Endothelial cell of umbilical vein (primary cell): ENCODE results near the gene SERPINA12. TPM values are rescaled to one million over a fixed set of nuclear protein-coding genes. Genes with fewer than 3 reads are reported as not detected.

Source experiments
- BruUV-seq: library from RNA; stranded (reverse); fragments of 400-500 nt; replicated peaks from 2 replicates; lab custom pipeline; 2021; lab: Mats Ljungman, UMichigan
- CTCF ChIA-PET: fragments of 300-600, 350-600 bp; sonication (Branson Sonifier 250); formaldehyde crosslinking; loops from one replicate; lab custom pipeline; 2021; ENCODE audit warnings: antibody characterized with exemption, inconsistent platforms; lab: Charles Lee
- POLR2A ChIA-PET: fragments of 300-600, 350-600 bp; sonication (Branson Sonifier 250); formaldehyde crosslinking; loops from one replicate; lab custom pipeline; 2021; ENCODE audit warnings: antibody characterized with exemption, inconsistent platforms; lab: Charles Lee
- DNase-seq: peaks from one replicate; pipeline ENCODE4 v3.0.0-alpha.2; 2011; ENCODE audit warnings: low read depth, low spot score
- FAIRE-seq: peaks from 2 replicates; lab custom pipeline; 2011; peaks lifted over from hg19 to GRCh38; lab: Jason Lieb, UNC
- H2AFZ ChIP-seq: 2 replicates; pipeline ENCODE4 v1.6.0; 2012; ENCODE audit warnings: low read depth, low read length, control low read depth, inconsistent platforms
- H3K27ac ChIP-seq: 2 replicates; pipeline ENCODE4 v1.5.1; 2011; ENCODE audit warnings: low read depth, mild to moderate bottlenecking, control low read depth, low read length, moderate library complexity; ENCODE audit not compliant: insufficient read depth
- H3K27me3 ChIP-seq, 2 experiments: 2 replicates each; pipeline versions ENCODE4 v1.6.0 to v1.6.1; 2011; ENCODE audit warnings: low read length in 2 of 2, mixed read lengths in 1 of 2; ENCODE audit not compliant: control insufficient read depth in 2 of 2, insufficient read depth in 2 of 2
- H3K36me3 ChIP-seq, 2 experiments: 2 replicates in 1 of 2; 3 replicates in 1 of 2; pipeline ENCODE4 v1.5.1; 2011; ENCODE audit warnings: low read length in 2 of 2, mild to moderate bottlenecking in 1 of 2, moderate library complexity in 1 of 2; ENCODE audit not compliant: control insufficient read depth in 2 of 2, insufficient read depth in 2 of 2; ENCODE audit errors: extremely low read depth in 1 of 2
- H3K4me1 ChIP-seq: 3 replicates; pipeline ENCODE4 v1.5.1; 2011; ENCODE audit warnings: mild to moderate bottlenecking, low read length; ENCODE audit not compliant: control insufficient read depth, insufficient read depth; ENCODE audit errors: extremely low read depth
- H3K4me2 ChIP-seq: 2 replicates; pipeline ENCODE4 v1.6.1; 2011; ENCODE audit warnings: low read length, control low read depth, mixed read lengths; ENCODE audit not compliant: insufficient read depth
- H3K4me3 ChIP-seq, 3 experiments: fragments of 200-600 bp in 1 of 3; sonication (generic), shearing (Covaris generic) in 1 of 3; replicated peaks in 1 of 3; 2 replicates each; pipeline ENCODE4 v1.5.1; 2011 to 2016; ENCODE audit warnings: control low read depth in 3 of 3, low read length in 3 of 3, mild to moderate bottlenecking in 2 of 3, inconsistent platforms in 1 of 3, low read depth in 1 of 3, moderate library complexity in 1 of 3; ENCODE audit not compliant: insufficient read depth in 1 of 3
- H3K79me2 ChIP-seq: 2 replicates; pipeline ENCODE4 v1.6.0; 2012; ENCODE audit warnings: low read length, inconsistent platforms; ENCODE audit not compliant: control insufficient read depth, insufficient read depth
- H3K9ac ChIP-seq: replicated peaks from 2 replicates; pipeline ENCODE3; 2011; ENCODE audit warnings: low read length, control low read depth; ENCODE audit not compliant: insufficient read depth; ENCODE audit errors: extremely low read depth
- H3K9me1 ChIP-seq: replicated peaks from 3 replicates; pipeline ENCODE4 v1.6.0; 2011; ENCODE audit warnings: mild to moderate bottlenecking, low read length; ENCODE audit not compliant: control insufficient read depth, insufficient read depth; ENCODE audit errors: extremely low read depth
- H3K9me3 ChIP-seq: replicated peaks from 2 replicates; pipeline ENCODE4 v1.5.1; 2012; ENCODE audit warnings: low read length, inconsistent platforms; ENCODE audit not compliant: control insufficient read depth, insufficient read depth
- H4K20me1 ChIP-seq: replicated peaks from 2 replicates; pipeline ENCODE3; 2011; ENCODE audit warnings: mild to moderate bottlenecking, low read length; ENCODE audit not compliant: control insufficient read depth, insufficient read depth; ENCODE audit errors: extremely low read depth
- EZH2 ChIP-seq: IDR thresholded peaks from 2 replicates; pipeline ENCODE4 v1.6.1; 2012; ENCODE audit warnings: borderline replicate concordance, low read depth, mild to moderate bottlenecking, moderate library complexity, low read length, inconsistent platforms; ENCODE audit not compliant: severe bottlenecking
- FOS ChIP-seq: IDR thresholded peaks from 2 replicates; pipeline ENCODE4 v1.6.1; 2011; ENCODE audit warnings: mild to moderate bottlenecking, low read length, moderate library complexity, borderline replicate concordance; ENCODE audit not compliant: insufficient read depth
- GATA2 ChIP-seq: IDR thresholded peaks from 2 replicates; pipeline ENCODE4 v1.7.0; 2011; ENCODE audit warnings: low read depth, mild to moderate bottlenecking, moderate library complexity, mixed read lengths, low read length; ENCODE audit not compliant: insufficient read length, insufficient read depth
- JUN ChIP-seq: IDR thresholded peaks from 2 replicates; pipeline ENCODE4 v1.6.1; 2011; ENCODE audit warnings: borderline replicate concordance, low read depth; ENCODE audit not compliant: insufficient read length, insufficient read depth
- MAX ChIP-seq: IDR thresholded peaks from 2 replicates; pipeline ENCODE4 v1.6.1; 2011; ENCODE audit not compliant: insufficient read depth, insufficient read length
- MYC ChIP-seq: IDR thresholded peaks from one replicate; pipeline ENCODE4 v1.6.1; 2011; ENCODE audit warnings: mild to moderate bottlenecking, low read depth, low read length
- POLR2A ChIP-seq: IDR thresholded peaks from 2 replicates; pipeline ENCODE4 v1.6.1; 2012; ENCODE audit warnings: low read depth, mild to moderate bottlenecking, control low read depth, low read length
- POLR2AphosphoS5 ChIP-seq: IDR thresholded peaks from 2 replicates; pipeline ENCODE4 v1.6.1; 2012; ENCODE audit warnings: low read depth, mild to moderate bottlenecking, control low read depth, low read length, moderate library complexity; ENCODE audit not compliant: insufficient read depth
- dilution Hi-C: fragments of 300-500 bp; cut with MboI; formaldehyde crosslinking; loops from one replicate; pipeline ENCODE4 v1.15.0; 2019; ENCODE audit warnings: low sequenced_read_pairs; ENCODE audit not compliant: extremely low pct_ligation_motif_present
- intact Hi-C: fragments of 100-400 bp; cut with micrococcal nuclease; formaldehyde crosslinking; loops from one replicate; pipeline ENCODE4 v1.10.0; 2022
- polyA plus RNA-seq, 4 experiments: library from polyadenylated mRNA; depleted of rRNA in 3 of 4; stranded (reverse) in 3 of 4; unstranded in 1 of 4; fragments of >200 nt; gene quantifications; 2 replicates each; pipeline versions ENCODE4 v1.2.1 to v1.2.3, GENCODE V29; 2011 to 2012; ENCODE audit warnings: missing spikeins in 1 of 4
- total RNA-seq: library from RNA; stranded (reverse); gene quantifications from 2 replicates; pipeline ENCODE4 v1.2.3, GENCODE V29; 2021
- TF ChIP-seq, protein P1 (sequence below), 2 donors: IDR thresholded peaks; 1 replicate in 1 of 2; 2 replicates in 1 of 2; pipeline ENCODE4 v1.5.1; 2011; ENCODE audit warnings: low read length in 2 of 2, mild to moderate bottlenecking in 2 of 2, moderate library complexity in 2 of 2, control low read depth in 1 of 2, inconsistent platforms in 1 of 2, low read depth in 1 of 2; ENCODE audit not compliant: insufficient read depth in 1 of 2; ENCODE audit errors: extremely low read depth in 1 of 2

The SERPINA12 gene
- total and polyA plus RNA-seq, 2 donors (not counting 3 experiments of a cell fraction or from before 2014, with no cell fraction given): not detected

GRCh38 chr14:94439453-94440057, 69.7 kb downstream of the SERPINA12 start:
- H3K79me2 ChIP-seq: no peaks in the 10 kb centered on the region
- no peaks in the 10 kb centered on the region for H4K20me1 ChIP-seq
- FAIRE-seq (no peak), DNase-seq (no peak)
- H3K9me3 ChIP-seq: no peaks in the 10 kb centered on the region
- no TSS peak for BruUV-seq
- no peak overlapping the region for H3K4me2 ChIP-seq
- no peaks in the 10 kb centered on the region for H3K9me1 ChIP-seq
- intact Hi-C loops: no loop called here
- no peak overlapping the region for H3K4me3 ChIP-seq
- CTCF ChIA-PET: interaction anchor here (1.1 kb wide), 1 partner anchor 99 kb away, joined by 3 read pairs; no protein-coding TSS in a partner anchor
- no peaks in the 10 kb centered on the region for H3K4me1 ChIP-seq
- H3K9ac ChIP-seq: no peak overlapping the region
- H3K36me3 ChIP-seq: no peaks in the 10 kb centered on the region
- dilution Hi-C loops: no loop called here
- POLR2A ChIA-PET: no interaction called here
- no peak overlapping the region for H3K27ac ChIP-seq
- no peak overlapping the region for H2AFZ ChIP-seq
- H3K27me3 ChIP-seq: no peaks in the 10 kb centered on the region
- TF ChIP-seq JUN (no peak), POLR2AphosphoS5 (no peak), MYC (no peak), MAX (no peak), GATA2 (no peak), EZH2 (no peak), POLR2A (no peak), FOS (no peak)
- TF ChIP-seq, protein P1, sequence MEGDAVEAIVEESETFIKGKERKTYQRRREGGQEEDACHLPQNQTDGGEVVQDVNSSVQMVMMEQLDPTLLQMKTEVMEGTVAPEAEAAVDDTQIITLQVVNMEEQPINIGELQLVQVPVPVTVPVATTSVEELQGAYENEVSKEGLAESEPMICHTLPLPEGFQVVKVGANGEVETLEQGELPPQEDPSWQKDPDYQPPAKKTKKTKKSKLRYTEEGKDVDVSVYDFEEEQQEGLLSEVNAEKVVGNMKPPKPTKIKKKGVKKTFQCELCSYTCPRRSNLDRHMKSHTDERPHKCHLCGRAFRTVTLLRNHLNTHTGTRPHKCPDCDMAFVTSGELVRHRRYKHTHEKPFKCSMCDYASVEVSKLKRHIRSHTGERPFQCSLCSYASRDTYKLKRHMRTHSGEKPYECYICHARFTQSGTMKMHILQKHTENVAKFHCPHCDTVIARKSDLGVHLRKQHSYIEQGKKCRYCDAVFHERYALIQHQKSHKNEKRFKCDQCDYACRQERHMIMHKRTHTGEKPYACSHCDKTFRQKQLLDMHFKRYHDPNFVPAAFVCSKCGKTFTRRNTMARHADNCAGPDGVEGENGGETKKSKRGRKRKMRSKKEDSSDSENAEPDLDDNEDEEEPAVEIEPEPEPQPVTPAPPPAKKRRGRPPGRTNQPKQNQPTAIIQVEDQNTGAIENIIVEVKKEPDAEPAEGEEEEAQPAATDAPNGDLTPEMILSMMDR (IDR thresholded peaks at IDR 0.05; ENCODE audit: extremely low read depth in 1 of 2, insufficient read depth in 1 of 2, low read depth in 1 of 2, low read length in 2 of 2): no peak

Other genes starting within 250 kb of the SERPINA12 start
- gene SERPINA10, start 216.2 kb downstream of the SERPINA12 start, total RNA-seq: not detected in 2 replicates
- gene SERPINA10, start 216.2 kb downstream of the SERPINA12 start, polyA plus RNA-seq: not detected in 2 replicates
- gene SERPINA6, start 186.1 kb downstream of the SERPINA12 start, total RNA-seq: not detected in 2 replicates
- not detected in 2 replicates for gene SERPINA6, start 186.1 kb downstream of the SERPINA12 start, polyA plus RNA-seq
- gene SERPINA2, start 142.8 kb downstream of the SERPINA12 start, total RNA-seq: not detected in 2 replicates
- not detected in 2 replicates for gene SERPINA2, start 142.8 kb downstream of the SERPINA12 start, polyA plus RNA-seq
- gene SERPINA1, start 120.9 kb downstream of the SERPINA12 start, total RNA-seq: not detected in 2 replicates
- gene SERPINA1, start 120.9 kb downstream of the SERPINA12 start, polyA plus RNA-seq: not detected in 2 replicates
- not detected in 2 replicates for gene SERPINA11, start 56.7 kb downstream of the SERPINA12 start, total RNA-seq
- gene SERPINA11, start 56.7 kb downstream of the SERPINA12 start, polyA plus RNA-seq: not detected in 2 replicates
- gene SERPINA9, start 33.3 kb downstream of the SERPINA12 start, total RNA-seq: not detected in 2 replicates
- gene SERPINA9, start 33.3 kb downstream of the SERPINA12 start, polyA plus RNA-seq: not detected in 2 replicates
- not detected in 2 replicates for gene SERPINA4, start 52.0 kb upstream of the SERPINA12 start, total RNA-seq
- gene SERPINA4, start 52.0 kb upstream of the SERPINA12 start, polyA plus RNA-seq: not detected in 2 replicates
- gene SERPINA5, start 72.0 kb upstream of the SERPINA12 start, total RNA-seq: not detected in 2 replicates
- 0.08 and 0.12 TPM in 2 replicates for gene SERPINA5, start 72.0 kb upstream of the SERPINA12 start, polyA plus RNA-seq
- gene SERPINA3, start 102.9 kb upstream of the SERPINA12 start, total RNA-seq: not detected in 2 replicates
- gene SERPINA3, start 102.9 kb upstream of the SERPINA12 start, polyA plus RNA-seq: not detected in 2 replicates